ENCODE measurements around the gene MPRIP.

Gene MPRIP

DNA sequence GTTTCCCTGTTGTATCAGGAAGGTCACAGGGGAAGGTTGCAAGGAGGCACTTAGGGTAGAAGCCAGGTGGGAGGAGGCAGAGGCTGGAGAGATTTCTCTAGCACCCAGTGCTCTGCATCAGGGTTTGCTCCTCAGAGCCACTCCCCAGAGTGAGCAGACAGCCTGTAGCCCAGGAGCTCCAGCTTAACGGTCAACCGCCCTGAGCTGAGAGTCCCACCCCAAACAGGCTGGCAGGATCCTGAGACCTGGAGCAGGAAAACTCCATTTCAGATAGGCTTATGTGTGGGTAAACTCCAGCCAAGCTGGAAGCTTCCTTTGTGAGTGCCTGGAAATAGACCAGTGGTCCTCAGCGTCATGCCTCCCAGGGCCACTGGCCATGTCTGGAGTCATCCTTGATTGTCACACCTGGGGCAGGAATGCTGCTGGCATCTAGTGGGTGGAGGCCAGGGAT is 37.9 kb downstream of the MPRIP start:
- Histone ChIP-seq H3K14ac (ENCODE audit: low read length) (no peak overlapping the region), H2AFZ (ENCODE audit: insufficient read depth, low read length, poor library complexity) (no peak overlapping the region), H4K8ac (ENCODE audit: low read depth, low read length) (no peak overlapping the region), H2BK120ac (ENCODE audit: insufficient read depth, low read length, poor library complexity) (no peak overlapping the region), H3K23ac (ENCODE audit: low read length) (no peak overlapping the region), H3K9ac (ENCODE audit: low read length) (no peak overlapping the region), H2AK5ac (ENCODE audit: low read length) (no peak overlapping the region), H2BK12ac (ENCODE audit: low read length) (no peak overlapping the region), H4K12ac (ENCODE audit: low read depth, low read length) (no peak overlapping the region), H3K4me3 (ENCODE audit: low read depth, low read length) (no peak overlapping the region), H3K36me3 (ENCODE audit: control insufficient read depth in 1 of 2, insufficient read depth in 2 of 2, low read length in 2 of 2) (peaks cover 26 to 42% of the 10 kb centered on the region in 2 experiments), H3K4me2 (ENCODE audit: low read length) (no peak overlapping the region), H4K91ac (ENCODE audit: low read depth, low read length) (no peak overlapping the region), H3K79me1 (ENCODE audit: low read length) (peaks cover 5% of the 10 kb centered on the region), H3K27ac (ENCODE audit: low read depth, low read length) (no peak overlapping the region), H3K27me3 (ENCODE audit: insufficient read depth, low read length) (no peaks in the 10 kb centered on the region), H2BK5ac (ENCODE audit: low read depth, low read length, poor library complexity) (no peak overlapping the region), H3K4me1 (ENCODE audit: control insufficient read depth in 1 of 2, insufficient read depth in 2 of 2, low read length in 2 of 2) (peaks cover 29 to 34% of the 10 kb centered on the region in 2 experiments), H3K4ac (ENCODE audit: low read depth, low read length) (peak overlapping the region; percentile 47), H3K79me2 (ENCODE audit: control insufficient read depth, insufficient read depth, low read length, poor library complexity) (peaks cover 4% of the 10 kb centered on the region), H3K9me3 (ENCODE audit: insufficient read depth, low read depth, low read length) (no peaks in the 10 kb centered on the region), H3K18ac (ENCODE audit: low read length) (peak overlapping the region; percentile 22)
- peak; percentile 50 to 53 for DNase-seq
- WGBS (ENCODE audit: extremely low coverage, insufficient coverage, insufficient read length), result no CpG with 5 or more reads among the region's 3 CpGs

DNA sequence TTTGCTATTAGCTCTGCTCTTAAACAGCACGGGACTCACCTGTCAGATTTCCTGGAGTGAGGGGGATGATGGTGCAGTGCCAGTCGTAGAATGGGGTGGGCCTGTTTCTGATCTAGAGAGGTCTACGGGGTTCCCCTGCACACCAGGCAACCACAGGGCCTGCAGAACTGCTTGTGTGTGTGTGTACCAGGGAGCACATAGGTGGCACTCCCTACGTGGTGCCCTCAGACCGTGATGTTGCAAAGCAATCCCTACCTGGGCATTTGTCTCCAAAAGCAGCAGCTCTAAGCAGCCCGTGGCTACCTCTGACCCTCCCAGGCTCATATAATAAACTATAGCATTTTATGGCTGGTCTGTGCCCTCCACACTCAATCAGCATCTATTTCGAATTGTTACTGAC is 38.5 kb downstream of the MPRIP start:
- no peak overlapping the region for H2BK12ac ChIP-seq (ENCODE audit: low read length)
- H3K27me3 ChIP-seq (ENCODE audit: insufficient read depth, low read length), result no peaks in the 10 kb centered on the region
- H3K79me2 ChIP-seq (ENCODE audit: control insufficient read depth, insufficient read depth, low read length, poor library complexity), result peaks cover 4% of the 10 kb centered on the region
- peak overlapping the region; percentile 70 for H3K4ac ChIP-seq (ENCODE audit: low read depth, low read length)
- H3K36me3 ChIP-seq (ENCODE audit: control insufficient read depth in 1 of 2, insufficient read depth in 2 of 2, low read length in 2 of 2), result peaks cover 26 to 42% of the 10 kb centered on the region in 2 experiments
- no peak overlapping the region for H4K12ac ChIP-seq (ENCODE audit: low read depth, low read length)
- H3K4me3 ChIP-seq (ENCODE audit: low read depth, low read length), result no peak overlapping the region
- no peak overlapping the region for H3K14ac ChIP-seq (ENCODE audit: low read length)
- H2AK5ac ChIP-seq (ENCODE audit: low read length), result no peak overlapping the region
- H2BK5ac ChIP-seq (ENCODE audit: low read depth, low read length, poor library complexity), result no peak overlapping the region
- peaks cover 5% of the 10 kb centered on the region for H3K79me1 ChIP-seq (ENCODE audit: low read length)
- no peak for DNase-seq
- H3K23ac ChIP-seq (ENCODE audit: low read length), result no peak overlapping the region
- no peak overlapping the region for H3K4me2 ChIP-seq (ENCODE audit: low read length)
- H3K18ac ChIP-seq (ENCODE audit: low read length), result peak overlapping the region; percentile 60
- H3K9me3 ChIP-seq (ENCODE audit: insufficient read depth, low read depth, low read length), result no peaks in the 10 kb centered on the region
- H4K91ac ChIP-seq (ENCODE audit: low read depth, low read length), result no peak overlapping the region
- no peak overlapping the region for H3K9ac ChIP-seq (ENCODE audit: low read length)
- H2BK120ac ChIP-seq (ENCODE audit: insufficient read depth, low read length, poor library complexity), result no peak overlapping the region
- no peak overlapping the region for H2AFZ ChIP-seq (ENCODE audit: insufficient read depth, low read length, poor library complexity)
- no CpG with 5 or more reads among the region's 7 CpGs for WGBS (ENCODE audit: extremely low coverage, insufficient coverage, insufficient read length)
- H3K27ac ChIP-seq (ENCODE audit: low read depth, low read length), result no peak overlapping the region
- H3K4me1 ChIP-seq (ENCODE audit: control insufficient read depth in 1 of 2, insufficient read depth in 2 of 2, low read length in 2 of 2), result peaks cover 25 to 29% of the 10 kb centered on the region in 2 experiments
- H4K8ac ChIP-seq (ENCODE audit: low read depth, low read length), result no peak overlapping the region

DNA sequence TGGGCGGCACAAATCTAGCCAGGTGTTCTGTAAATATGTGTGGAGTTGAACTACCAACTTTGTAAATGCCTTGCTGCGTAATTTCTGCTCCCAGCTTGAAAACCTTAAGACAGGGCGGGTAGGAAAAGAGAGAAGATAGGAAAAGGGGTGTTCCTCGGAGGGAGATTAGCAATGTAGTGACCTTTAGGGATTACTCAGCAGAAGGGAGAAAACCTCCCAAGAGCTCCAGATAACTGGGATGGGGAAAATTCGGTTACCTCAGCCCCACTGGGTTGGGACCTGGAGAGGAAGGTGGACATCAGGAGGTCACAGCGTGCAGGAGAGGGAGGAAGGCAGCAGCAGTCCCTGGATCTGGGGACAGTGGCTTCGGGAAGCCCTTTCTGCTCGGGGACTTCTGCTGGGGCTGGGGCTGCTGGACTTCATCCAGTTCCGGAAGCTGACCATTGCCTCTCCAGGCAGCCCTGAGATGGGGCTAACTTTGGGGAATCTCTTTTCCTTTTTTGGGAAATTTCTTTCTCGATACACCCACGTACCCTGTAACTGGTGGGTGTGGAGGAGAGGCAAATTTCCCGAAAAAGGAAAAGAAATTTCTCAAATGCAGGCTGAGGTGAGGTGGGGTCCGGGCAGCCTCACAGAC is 39.2 kb downstream of the MPRIP start:
- Histone ChIP-seq H3K27me3 (ENCODE audit: insufficient read depth, low read length) (no peaks in the 10 kb centered on the region), H4K91ac (ENCODE audit: low read depth, low read length) (no peak overlapping the region), H3K14ac (ENCODE audit: low read length) (no peak overlapping the region), H3K18ac (ENCODE audit: low read length) (no peak overlapping the region), H3K79me1 (ENCODE audit: low read length) (peaks cover 5% of the 10 kb centered on the region), H3K9ac (ENCODE audit: low read length) (no peak overlapping the region), H2BK5ac (ENCODE audit: low read depth, low read length, poor library complexity) (no peak overlapping the region), H2BK12ac (ENCODE audit: low read length) (no peak overlapping the region), H4K12ac (ENCODE audit: low read depth, low read length) (no peak overlapping the region), H2AFZ (ENCODE audit: insufficient read depth, low read length, poor library complexity) (no peak overlapping the region), H4K8ac (ENCODE audit: low read depth, low read length) (no peak overlapping the region), H3K23ac (ENCODE audit: low read length) (no peak overlapping the region), H3K9me3 (ENCODE audit: insufficient read depth, low read depth, low read length) (no peaks in the 10 kb centered on the region), H2BK120ac (ENCODE audit: insufficient read depth, low read length, poor library complexity) (no peak overlapping the region), H3K4ac (ENCODE audit: low read depth, low read length) (no peak overlapping the region), H2AK5ac (ENCODE audit: low read length) (no peak overlapping the region), H3K36me3 (ENCODE audit: control insufficient read depth in 1 of 2, insufficient read depth in 2 of 2, low read length in 2 of 2) (peaks cover 25 to 42% of the 10 kb centered on the region in 2 experiments), H3K4me1 (ENCODE audit: control insufficient read depth in 1 of 2, insufficient read depth in 2 of 2, low read length in 2 of 2) (peaks cover 23 to 27% of the 10 kb centered on the region in 2 experiments), H3K79me2 (ENCODE audit: control insufficient read depth, insufficient read depth, low read length, poor library complexity) (peaks cover 4% of the 10 kb centered on the region), H3K4me3 (ENCODE audit: low read depth, low read length) (no peak overlapping the region), H3K4me2 (ENCODE audit: low read length) (no peak overlapping the region), H3K27ac (ENCODE audit: low read depth, low read length) (no peak overlapping the region)
- WGBS (ENCODE audit: extremely low coverage, insufficient coverage, insufficient read length), result no CpG with 5 or more reads among the region's 13 CpGs
- DNase-seq, result no peak

DNA sequence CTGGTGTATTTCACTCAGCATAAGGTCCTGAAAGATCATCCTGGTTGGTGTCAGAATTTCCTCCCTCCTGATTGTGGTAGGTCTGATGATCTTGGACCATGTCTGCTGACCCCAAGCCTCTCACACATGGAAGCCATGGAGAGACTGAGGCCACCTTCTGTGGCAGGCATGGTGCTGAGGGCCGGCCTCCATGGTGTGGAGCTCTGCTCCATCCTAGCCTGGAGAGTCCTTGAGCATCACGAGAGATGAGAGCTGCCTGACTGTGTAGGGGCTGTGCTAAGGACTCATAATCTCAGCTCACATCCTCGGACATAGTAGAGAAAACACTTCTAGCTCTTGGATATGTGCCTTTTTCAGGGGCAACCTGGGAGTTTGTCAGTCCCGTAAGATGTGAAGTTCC is 40.6 kb downstream of the MPRIP start:
- WGBS (ENCODE audit: extremely low coverage, insufficient coverage, insufficient read length), result no CpG with 5 or more reads among the region's 4 CpGs
- Histone ChIP-seq H3K18ac (ENCODE audit: low read length) (no peak overlapping the region), H3K4ac (ENCODE audit: low read depth, low read length) (no peak overlapping the region), H3K4me1 (ENCODE audit: control insufficient read depth in 1 of 2, insufficient read depth in 2 of 2, low read length in 2 of 2) (peaks cover 21 to 23% of the 10 kb centered on the region in 2 experiments), H3K23ac (ENCODE audit: low read length) (no peak overlapping the region), H4K91ac (ENCODE audit: low read depth, low read length) (no peak overlapping the region), H2AFZ (ENCODE audit: insufficient read depth, low read length, poor library complexity) (no peak overlapping the region), H2BK12ac (ENCODE audit: low read length) (no peak overlapping the region), H2BK5ac (ENCODE audit: low read depth, low read length, poor library complexity) (no peak overlapping the region), H3K4me3 (ENCODE audit: low read depth, low read length) (no peak overlapping the region), H4K8ac (ENCODE audit: low read depth, low read length) (no peak overlapping the region), H2AK5ac (ENCODE audit: low read length) (no peak overlapping the region), H3K79me2 (ENCODE audit: control insufficient read depth, insufficient read depth, low read length, poor library complexity) (peaks cover 4% of the 10 kb centered on the region), H3K79me1 (ENCODE audit: low read length) (peaks cover 5% of the 10 kb centered on the region), H4K12ac (ENCODE audit: low read depth, low read length) (no peak overlapping the region), H3K14ac (ENCODE audit: low read length) (no peak overlapping the region), H3K27me3 (ENCODE audit: insufficient read depth, low read length) (no peaks in the 10 kb centered on the region), H2BK120ac (ENCODE audit: insufficient read depth, low read length, poor library complexity) (no peak overlapping the region), H3K9me3 (ENCODE audit: insufficient read depth, low read depth, low read length) (no peaks in the 10 kb centered on the region), H3K36me3 (ENCODE audit: control insufficient read depth in 1 of 2, insufficient read depth in 2 of 2, low read length in 2 of 2) (peaks cover 28 to 45% of the 10 kb centered on the region in 2 experiments), H3K9ac (ENCODE audit: low read length) (no peak overlapping the region), H3K4me2 (ENCODE audit: low read length) (no peak overlapping the region), H3K27ac (ENCODE audit: low read depth, low read length) (no peak overlapping the region)
- DNase-seq, result no peak

Measured in trophoblast cell (in vitro differentiated cells and primary cell).